CD4-positive, alpha-beta T cell treated with Interferon gamma for 1 hour (primary cell): Measurements from ENCODE around the gene IMPG1.

Experiments
- DNase-seq: peaks from one replicate; pipeline ENCODE4 v3.0.0-alpha.2; 2020

IMPG1 gene, protein sequence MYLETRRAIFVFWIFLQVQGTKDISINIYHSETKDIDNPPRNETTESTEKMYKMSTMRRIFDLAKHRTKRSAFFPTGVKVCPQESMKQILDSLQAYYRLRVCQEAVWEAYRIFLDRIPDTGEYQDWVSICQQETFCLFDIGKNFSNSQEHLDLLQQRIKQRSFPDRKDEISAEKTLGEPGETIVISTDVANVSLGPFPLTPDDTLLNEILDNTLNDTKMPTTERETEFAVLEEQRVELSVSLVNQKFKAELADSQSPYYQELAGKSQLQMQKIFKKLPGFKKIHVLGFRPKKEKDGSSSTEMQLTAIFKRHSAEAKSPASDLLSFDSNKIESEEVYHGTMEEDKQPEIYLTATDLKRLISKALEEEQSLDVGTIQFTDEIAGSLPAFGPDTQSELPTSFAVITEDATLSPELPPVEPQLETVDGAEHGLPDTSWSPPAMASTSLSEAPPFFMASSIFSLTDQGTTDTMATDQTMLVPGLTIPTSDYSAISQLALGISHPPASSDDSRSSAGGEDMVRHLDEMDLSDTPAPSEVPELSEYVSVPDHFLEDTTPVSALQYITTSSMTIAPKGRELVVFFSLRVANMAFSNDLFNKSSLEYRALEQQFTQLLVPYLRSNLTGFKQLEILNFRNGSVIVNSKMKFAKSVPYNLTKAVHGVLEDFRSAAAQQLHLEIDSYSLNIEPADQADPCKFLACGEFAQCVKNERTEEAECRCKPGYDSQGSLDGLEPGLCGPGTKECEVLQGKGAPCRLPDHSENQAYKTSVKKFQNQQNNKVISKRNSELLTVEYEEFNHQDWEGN

DNA sequence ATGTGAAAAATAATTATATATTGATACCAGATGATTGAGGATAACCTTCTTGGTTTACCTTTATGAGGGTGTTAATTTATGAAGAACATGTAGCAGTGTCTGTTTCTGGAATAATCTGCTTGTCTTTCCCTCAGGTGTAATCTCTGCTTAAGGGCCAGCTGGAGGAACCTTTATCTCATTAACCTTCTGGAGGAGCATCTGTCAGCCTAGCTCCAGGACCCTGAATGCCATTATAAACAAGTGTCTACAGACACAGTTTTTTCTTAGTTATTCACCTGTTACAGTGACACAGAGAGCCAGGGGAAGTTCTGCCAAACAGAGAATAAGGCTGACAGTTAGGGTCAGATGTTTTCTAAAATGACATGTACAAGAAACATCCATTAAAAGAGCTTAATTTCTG is at the start of gene IMPG1:
IMPG1 (minus strand) TSS at position 101 of the 400 bp plus-strand sequence. CDS start 174 bp downstream, outside the sequence.
- DNase-seq: no peak

- DNase-seq: no peak
Measured at GRCh38 chr6:76120302-76120701, 47.8 kb upstream of the IMPG1 start.

GRCh38 chr6:76073281-76073680 is 819 bp upstream of the IMPG1 start:
- no peak for DNase-seq

- no peak for DNase-seq
Measured at GRCh38 chr6:76057469-76057868, 15.0 kb downstream of the IMPG1 start.

GRCh38 chr6:76052314-76052713 is 20.1 kb downstream of the IMPG1 start:
- no peak for DNase-seq

- DNase-seq: no peak
Measured at GRCh38 chr6:76043690-76044089, 28.8 kb downstream of the IMPG1 start.

DNA sequence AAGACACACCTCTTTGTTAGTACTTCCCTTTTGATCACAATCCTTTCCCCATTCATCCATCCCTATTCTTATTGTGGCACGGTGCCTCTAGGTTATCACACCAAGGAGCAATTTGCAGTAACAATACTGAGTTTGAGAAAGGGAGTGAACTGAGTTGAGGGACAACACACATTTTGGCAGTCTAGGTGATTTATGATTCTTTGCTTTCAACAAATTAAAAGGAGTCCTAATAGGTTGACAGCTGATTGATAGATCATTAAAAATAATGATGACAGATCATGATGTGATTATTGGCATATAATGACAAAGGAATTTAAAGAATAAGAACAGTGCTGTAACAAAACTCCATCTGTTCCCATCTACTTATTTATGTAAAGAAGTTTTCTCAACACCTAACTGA is 36.7 kb downstream of the IMPG1 start:
- DNase-seq: no peak

DNA sequence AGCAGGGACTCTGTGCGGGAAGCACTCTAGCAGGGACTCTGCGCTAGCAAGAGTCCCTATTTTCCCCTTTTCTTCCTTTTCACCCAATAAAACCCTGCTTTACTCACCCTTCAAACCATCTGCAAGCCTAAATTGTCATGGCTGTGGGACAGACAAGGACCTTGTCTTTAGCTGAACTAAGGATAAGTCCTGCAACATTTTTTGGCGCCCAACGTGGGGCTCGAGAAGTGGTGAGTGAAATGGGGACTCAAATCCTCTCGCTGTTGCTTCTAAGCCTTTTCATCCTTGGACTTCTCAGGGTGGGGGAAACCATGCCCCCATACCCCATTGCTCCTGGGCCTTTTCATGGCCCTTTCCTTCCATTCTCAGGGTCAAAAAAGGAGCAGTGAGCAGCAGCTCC is 46.4 kb downstream of the IMPG1 start:
- DNase-seq: no peak

DNA sequence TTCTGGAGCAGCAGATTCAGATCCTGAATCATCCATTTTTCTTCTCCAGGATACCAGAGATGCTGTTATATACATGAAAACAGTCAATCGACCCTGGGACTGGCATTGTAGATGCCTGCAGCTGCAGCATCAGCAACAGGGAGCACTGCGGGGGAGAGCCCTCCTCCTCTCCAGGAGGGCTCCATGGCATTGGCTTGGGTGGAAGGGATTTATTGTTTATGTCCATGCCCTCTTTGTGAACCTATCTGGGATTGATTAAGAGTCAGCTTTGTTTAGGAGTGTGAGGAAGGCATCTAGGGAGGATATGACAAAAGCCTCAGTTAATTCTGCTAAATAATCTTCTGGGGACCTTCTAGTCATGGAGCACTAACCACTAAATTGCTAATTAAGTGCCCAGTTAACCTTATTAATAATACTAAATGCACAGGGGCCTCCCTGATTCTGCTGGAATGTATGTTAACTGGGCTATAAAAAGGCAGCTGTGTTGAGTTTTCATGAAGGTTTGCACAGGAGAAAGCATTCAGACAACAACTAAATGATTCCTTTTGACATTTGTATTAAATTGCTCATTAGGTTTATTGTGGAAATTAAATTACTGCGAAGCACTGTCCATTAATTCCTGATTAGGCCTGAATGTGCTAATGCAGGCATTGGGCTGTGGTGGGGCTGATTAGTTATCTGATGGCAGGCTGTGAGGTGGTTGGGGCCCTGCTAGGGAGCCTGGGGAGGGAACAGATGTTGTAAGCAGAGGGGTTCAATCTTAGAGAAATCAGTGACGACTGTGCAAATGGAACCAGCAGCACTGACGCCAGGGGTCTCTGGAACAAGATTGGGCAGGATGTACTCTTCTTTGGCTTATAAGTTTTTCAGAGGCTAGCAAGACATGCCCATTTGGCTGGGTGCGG is 57.6 kb downstream of the IMPG1 start:
- DNase-seq: no peak

DNA sequence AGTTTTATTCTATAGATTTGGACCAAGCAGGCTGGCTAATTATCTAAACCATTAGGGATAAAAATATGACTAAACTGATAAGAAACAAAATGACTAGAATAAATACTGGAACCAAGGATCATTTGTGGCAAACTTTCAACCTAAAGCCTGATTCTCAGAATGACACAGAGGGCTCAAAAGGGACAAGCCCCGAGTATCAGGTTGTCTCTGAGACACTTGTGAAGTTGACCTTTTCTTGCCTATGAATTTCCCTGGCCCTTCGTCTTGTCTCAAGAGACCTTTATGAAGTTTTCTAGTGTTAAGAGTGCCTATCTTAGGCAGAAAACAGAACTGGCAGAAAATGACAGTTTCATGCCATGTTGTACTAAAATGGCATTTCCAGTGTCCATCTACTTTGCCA is 68.3 kb downstream of the IMPG1 start:
- no peak for DNase-seq

GRCh38 chr6:76003686-76004085 is 68.8 kb downstream of the IMPG1 start:
- no peak for DNase-seq

DNA sequence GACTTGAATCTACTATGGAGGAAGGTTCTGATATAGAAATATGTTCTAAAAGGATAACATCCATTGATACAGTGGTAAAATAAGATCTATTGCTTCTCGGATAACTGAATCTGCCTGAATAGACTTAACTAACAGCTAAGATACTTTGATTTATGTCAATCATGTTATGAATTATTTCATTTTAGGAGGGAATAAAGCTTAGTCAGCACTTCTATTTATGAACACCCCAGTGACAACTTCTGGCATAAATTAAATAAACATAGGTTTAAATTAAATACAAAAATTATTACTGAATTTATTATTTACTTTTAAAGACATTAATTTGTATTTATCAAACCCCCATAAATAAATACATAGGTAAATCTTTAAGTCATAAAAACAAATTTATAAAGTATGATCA is 69.3 kb downstream of the IMPG1 start:
- no peak for DNase-seq

DNA sequence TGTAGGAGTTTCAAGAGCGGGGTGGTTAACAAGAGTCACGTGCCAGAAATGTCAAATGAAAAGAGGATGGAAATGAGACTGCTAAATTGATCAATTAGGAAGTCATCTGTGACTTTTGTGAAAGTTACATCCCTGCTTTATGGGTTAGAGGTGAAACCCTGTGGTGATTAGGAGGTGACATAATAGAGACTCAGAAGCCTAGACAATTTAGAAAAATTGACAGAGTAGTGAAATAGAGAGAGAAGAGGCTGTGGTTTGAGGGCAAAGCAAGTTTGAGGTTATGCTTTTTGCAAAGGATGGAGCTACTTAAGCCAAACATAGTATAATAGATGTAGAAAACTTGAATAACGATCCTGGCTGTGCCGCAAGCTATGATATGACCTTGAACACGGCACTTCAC is 71.8 kb downstream of the IMPG1 start:
- DNase-seq: no peak

- no peak for DNase-seq
Measured at GRCh38 chr6:75997696-75998095, 74.8 kb downstream of the IMPG1 start.

DNA sequence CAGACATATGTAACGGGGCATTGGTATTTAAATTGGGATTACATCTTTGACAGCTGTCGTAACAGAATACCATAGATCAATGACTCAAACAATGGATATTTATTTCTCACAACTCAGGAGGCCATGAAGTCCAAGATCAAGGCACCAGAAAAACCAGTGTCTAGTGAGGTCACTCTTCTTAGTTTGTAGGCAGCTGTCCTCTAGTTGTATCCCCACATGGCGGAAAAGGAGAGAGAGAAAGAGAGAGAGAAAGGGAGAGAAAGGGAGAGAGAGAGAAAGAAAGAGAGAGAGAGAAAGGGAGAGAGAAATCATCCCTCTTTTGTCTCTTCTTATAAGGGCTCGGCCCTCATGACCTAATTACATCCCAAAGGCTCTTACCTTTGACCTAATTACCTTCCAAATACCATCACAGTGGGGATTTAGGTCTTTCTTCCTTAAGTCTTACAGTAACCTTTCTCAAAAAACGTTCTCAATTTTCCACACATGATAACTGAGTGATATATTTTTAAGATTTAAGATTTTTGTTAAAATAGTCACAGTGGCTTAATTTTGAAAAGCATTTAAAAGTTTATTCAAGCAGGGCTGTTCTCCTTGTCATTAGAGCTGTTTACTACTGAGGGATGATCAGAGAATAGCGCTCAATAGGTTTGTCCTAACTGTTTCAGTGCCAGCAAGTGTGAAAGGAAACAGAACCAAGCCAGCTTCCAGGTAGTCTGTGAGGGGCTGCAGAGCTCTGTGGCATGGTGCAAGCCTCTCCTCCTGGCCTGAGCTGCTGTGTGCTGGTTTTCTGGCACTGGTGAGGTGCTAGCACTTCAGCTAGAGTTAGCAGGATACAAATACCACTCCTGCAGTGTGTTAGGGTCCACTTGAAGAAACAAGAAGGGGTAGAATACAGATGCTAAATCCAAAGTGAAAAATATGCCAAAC is 79.0 kb downstream of the IMPG1 start:
- DNase-seq: no peak

- DNase-seq: no peak
Measured at GRCh38 chr6:75991941-75992340, 80.5 kb downstream of the IMPG1 start.

DNA sequence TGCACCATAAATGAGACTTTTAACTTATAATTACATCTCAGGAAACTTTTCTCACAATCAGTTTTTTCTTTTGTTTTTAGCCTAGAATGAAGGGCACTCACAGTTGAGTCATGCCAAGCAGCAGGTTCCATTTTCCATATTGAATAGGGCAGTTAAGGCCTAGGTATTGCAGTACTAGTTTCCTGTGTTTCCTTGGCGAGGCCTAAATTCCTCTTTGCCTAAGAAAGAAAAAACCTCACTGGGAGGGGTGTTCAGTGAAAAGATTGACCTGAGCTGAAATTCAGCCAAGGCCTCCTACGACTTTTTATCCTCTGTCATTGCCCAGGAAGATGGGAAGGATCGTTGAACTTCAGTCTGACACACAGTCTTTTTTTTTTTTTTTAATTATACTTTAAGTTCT is 85.5 kb downstream of the IMPG1 start:
- no peak for DNase-seq

GRCh38 chr6:75975904-75976303 is 96.6 kb downstream of the IMPG1 start:
- DNase-seq: no peak

- no peak for DNase-seq
Measured at GRCh38 chr6:75970093-75970492, 102.4 kb downstream of the IMPG1 start.

GRCh38 chr6:75968143-75968542 is 104.3 kb downstream of the IMPG1 start:
- DNase-seq: no peak

DNA sequence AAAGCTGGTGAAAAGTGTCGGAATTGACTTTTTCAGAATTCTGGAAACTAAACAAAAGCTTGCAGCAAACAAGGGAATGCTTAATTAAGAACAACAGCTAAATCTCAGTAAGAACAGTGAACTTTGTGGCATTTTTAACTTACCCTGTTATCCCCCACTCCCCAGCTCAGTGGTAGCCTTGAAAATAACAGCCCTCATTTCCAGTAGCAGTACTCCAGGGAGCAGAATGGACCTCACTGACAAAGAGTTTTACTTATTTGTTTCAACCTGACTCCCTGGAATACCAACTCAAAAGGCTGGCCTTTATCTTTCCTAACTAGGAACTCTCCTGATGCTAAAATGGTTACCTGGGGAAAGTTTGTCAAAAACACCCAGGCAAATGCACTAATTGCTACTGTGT is 108.9 kb downstream of the IMPG1 start:
- DNase-seq: no peak

DNA sequence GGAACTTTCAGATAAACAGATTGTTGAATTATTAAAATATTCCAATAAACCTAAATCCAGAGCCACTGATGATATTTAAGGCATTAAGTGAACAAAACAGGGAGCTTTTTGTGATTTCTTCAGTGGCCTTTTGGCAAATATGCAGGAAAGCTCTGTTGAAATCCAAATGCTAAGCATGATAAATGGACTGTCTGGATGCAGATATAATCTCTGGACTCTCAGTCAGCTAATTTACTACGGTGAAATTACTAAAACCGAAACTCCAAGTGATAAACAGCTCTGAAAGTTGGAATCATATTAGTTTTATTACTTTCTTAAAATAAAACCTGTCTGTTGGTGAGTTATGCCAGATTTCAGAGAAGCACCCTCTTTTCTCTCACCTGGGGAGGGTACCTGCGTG is 120.3 kb downstream of the IMPG1 start:
- DNase-seq: no peak
